HFFc6 (cell line): ENCODE measurements around the gene KCNC1. TPM values are rescaled to one million over a fixed set of nuclear protein-coding genes. Genes with fewer than 3 reads are reported as not detected.

Experiments
- DNase-seq: peaks from one replicate; pipeline ENCODE4 v3.0.0-alpha.2; 2018
- H3K27ac Mint-ChIP-seq: 2 replicates; pipeline ENCODE4 v1.8.0; 2020; ENCODE audit warnings: mild to moderate bottlenecking, mixed read lengths
- H3K27me3 Mint-ChIP-seq: 2 replicates; pipeline ENCODE4 v1.8.0; 2021; ENCODE audit warnings: mild to moderate bottlenecking, moderate library complexity, mixed read lengths; ENCODE audit not compliant: insufficient read depth
- H3K36me3 Mint-ChIP-seq: 2 replicates; pipeline ENCODE4 v1.8.0; 2021; ENCODE audit warnings: low read depth, mixed read lengths
- H3K4me1 Mint-ChIP-seq: 2 replicates; pipeline ENCODE4 v1.8.0; 2020; ENCODE audit warnings: low read depth, mixed read lengths
- H3K4me3 Mint-ChIP-seq: 2 replicates; pipeline ENCODE4 v1.8.0; 2020; ENCODE audit warnings: mild to moderate bottlenecking, moderate library complexity, mixed read lengths
- H3K9me3 Mint-ChIP-seq: 2 replicates; pipeline ENCODE4 v1.8.0; 2020; ENCODE audit warnings: mild to moderate bottlenecking, mixed read lengths
- total RNA-seq, 6 experiments: library from RNA; stranded (reverse); fragmentation: NEBNext Ultra II Directional; extraction: Animal tissue kit (Norgen Biotek cat#: 25700); gene quantifications; 2 replicates in 1 of 6; 3 replicates in 5 of 6; pipeline ENCODE4 v1.2.3, GENCODE V29; 2021
- TF ChIP-seq, protein P1 (sequence below): fragments of 200-600 bp; sonication (generic); IDR thresholded peaks from 2 replicates; pipeline ENCODE4 v1.5.0; 2021; ENCODE audit warnings: antibody characterized with exemption, mild to moderate bottlenecking

KCNC1 gene
- total RNA-seq, 6 experiments from 2014 or later, result not detected

DNA sequence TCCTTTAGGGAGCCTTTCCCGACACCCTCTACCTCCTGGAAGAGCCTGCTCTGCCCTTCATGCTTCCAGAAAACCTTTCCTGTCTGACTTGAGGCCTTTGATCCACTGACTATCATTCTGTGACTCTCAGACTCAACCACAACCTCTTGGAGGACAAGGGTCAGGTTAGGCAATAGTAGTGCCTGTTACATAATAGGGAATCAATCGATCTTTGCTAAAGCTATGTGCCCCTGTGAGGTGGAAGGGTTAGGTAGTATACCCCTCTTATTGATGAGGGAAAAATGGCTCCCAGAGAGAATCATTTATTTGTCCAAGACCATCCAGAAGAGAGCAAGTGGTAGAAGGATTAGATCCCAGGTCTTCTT, 16.2 kb downstream of the KCNC1 start:
- DNase-seq, result no peak
- Mint-ChIP-seq H3K27me3 (peaks cover 37% of the 10 kb centered on the region), H3K27ac (no peak overlapping the region), H3K36me3 (no peaks in the 10 kb centered on the region), H3K4me1 (no peaks in the 10 kb centered on the region), H3K4me3 (no peak overlapping the region), H3K9me3 (no peaks in the 10 kb centered on the region)
- TF ChIP-seq, protein P1, sequence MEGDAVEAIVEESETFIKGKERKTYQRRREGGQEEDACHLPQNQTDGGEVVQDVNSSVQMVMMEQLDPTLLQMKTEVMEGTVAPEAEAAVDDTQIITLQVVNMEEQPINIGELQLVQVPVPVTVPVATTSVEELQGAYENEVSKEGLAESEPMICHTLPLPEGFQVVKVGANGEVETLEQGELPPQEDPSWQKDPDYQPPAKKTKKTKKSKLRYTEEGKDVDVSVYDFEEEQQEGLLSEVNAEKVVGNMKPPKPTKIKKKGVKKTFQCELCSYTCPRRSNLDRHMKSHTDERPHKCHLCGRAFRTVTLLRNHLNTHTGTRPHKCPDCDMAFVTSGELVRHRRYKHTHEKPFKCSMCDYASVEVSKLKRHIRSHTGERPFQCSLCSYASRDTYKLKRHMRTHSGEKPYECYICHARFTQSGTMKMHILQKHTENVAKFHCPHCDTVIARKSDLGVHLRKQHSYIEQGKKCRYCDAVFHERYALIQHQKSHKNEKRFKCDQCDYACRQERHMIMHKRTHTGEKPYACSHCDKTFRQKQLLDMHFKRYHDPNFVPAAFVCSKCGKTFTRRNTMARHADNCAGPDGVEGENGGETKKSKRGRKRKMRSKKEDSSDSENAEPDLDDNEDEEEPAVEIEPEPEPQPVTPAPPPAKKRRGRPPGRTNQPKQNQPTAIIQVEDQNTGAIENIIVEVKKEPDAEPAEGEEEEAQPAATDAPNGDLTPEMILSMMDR, result no peak

DNA sequence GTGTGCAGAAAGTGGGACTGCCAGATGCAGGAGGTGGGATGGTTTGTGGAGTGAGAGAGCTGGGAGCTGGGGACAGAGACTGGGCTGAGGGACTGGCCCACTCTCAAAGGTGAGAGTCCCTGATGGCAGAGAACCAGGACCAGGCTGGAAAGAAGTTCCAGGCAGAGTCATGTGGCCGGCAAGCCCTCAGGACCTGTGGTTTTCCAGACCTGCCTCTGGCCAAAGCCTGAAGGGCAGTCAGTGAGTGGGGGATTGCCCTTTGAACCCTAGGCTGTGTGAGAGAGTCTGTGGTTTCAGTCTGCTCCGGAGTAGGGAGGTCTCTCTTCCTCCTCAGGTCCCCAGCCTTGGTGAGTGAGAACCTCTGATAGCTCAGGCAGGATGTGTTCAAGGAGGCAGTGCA, 17.0 kb downstream of the KCNC1 start:
- H3K36me3 Mint-ChIP-seq, result no peaks in the 10 kb centered on the region
- peaks cover 35% of the 10 kb centered on the region for H3K27me3 Mint-ChIP-seq
- H3K9me3 Mint-ChIP-seq, result no peaks in the 10 kb centered on the region
- TF ChIP-seq, protein P1, result no peak
- no peak overlapping the region for H3K27ac Mint-ChIP-seq
- no peaks in the 10 kb centered on the region for H3K4me1 Mint-ChIP-seq
- no peak overlapping the region for H3K4me3 Mint-ChIP-seq
- no peak for DNase-seq

DNA sequence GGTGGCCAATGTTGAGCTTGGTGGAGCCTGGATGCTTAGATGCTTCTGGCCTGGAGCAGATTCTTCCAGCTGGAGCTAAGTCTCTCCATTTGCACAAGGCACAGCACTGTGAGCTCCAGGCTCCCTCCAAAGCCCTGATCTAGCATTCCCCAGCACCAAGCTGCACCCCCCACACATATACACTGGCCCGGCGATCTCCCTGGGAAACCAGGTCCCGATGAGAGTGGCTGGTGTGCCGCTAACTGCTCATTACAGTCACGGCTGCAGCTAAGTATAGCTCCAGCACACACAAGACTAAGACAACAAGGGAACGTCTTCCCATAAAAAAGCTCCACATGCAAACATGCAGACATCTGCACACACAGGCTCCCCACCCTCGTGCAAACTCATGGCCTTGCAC, 17.6 kb downstream of the KCNC1 start:
- TF ChIP-seq, protein P1, result no peak
- peaks cover 35% of the 10 kb centered on the region for H3K27me3 Mint-ChIP-seq
- no peak overlapping the region for H3K4me3 Mint-ChIP-seq
- H3K36me3 Mint-ChIP-seq, result no peaks in the 10 kb centered on the region
- no peaks in the 10 kb centered on the region for H3K9me3 Mint-ChIP-seq
- DNase-seq, result no peak
- no peak overlapping the region for H3K27ac Mint-ChIP-seq
- no peaks in the 10 kb centered on the region for H3K4me1 Mint-ChIP-seq

DNA sequence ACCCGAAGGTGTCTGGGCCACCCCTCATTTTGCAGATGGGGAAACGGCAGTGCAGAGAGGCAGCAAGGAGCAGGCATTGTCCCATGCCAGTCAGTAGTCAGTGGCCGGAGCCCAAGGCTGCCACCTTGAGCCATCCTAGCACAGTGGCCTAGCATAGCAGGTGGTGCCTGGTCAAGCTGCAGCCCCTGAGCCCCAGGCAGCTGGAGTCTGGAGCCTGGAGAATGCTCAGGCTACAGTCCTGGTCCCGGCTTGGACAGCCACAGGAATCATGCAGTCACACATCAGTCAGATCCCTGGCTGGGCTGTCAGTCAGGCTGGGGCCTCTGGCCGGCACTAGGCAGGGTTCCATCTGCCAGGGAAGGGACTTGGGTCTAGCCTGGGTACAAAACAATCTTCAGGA, 18.6 kb downstream of the KCNC1 start:
- Mint-ChIP-seq H3K27ac (no peak overlapping the region), H3K9me3 (no peaks in the 10 kb centered on the region; the same call in 1 of the 2 replicates), H3K4me1 (no peaks in the 10 kb centered on the region), H3K27me3 (peaks cover 30% of the 10 kb centered on the region), H3K4me3 (no peak overlapping the region), H3K36me3 (no peaks in the 10 kb centered on the region)
- no peak for DNase-seq
- TF ChIP-seq, protein P1, result no peak

DNA sequence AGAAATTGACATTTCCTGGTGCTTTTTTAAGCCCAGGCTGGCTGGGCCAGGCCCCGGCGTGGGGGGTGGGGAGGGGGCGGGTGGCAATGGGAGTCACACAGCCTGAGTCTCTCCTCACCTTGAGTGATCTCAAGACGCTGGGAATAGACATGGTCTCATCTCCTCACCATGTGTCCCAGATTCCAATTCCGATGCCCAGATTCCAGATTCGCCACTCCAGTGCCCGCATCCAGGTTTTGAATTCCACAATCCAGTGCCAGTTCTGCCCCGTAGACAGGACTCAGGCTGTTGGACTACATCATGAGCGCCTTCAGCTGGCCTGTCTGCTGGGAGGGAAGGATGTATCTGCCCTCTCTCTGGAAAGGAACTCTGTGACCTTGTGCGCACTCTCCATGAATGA, 19.1 kb downstream of the KCNC1 start:
- TF ChIP-seq, protein P1, result no peak
- Mint-ChIP-seq H3K36me3 (no peaks in the 10 kb centered on the region), H3K4me1 (no peaks in the 10 kb centered on the region), H3K27me3 (peaks cover 29% of the 10 kb centered on the region), H3K9me3 (peaks cover 4% of the 10 kb centered on the region; the same call in 1 of the 2 replicates), H3K27ac (no peak overlapping the region), H3K4me3 (no peak overlapping the region)
- DNase-seq, result no peak

DNA sequence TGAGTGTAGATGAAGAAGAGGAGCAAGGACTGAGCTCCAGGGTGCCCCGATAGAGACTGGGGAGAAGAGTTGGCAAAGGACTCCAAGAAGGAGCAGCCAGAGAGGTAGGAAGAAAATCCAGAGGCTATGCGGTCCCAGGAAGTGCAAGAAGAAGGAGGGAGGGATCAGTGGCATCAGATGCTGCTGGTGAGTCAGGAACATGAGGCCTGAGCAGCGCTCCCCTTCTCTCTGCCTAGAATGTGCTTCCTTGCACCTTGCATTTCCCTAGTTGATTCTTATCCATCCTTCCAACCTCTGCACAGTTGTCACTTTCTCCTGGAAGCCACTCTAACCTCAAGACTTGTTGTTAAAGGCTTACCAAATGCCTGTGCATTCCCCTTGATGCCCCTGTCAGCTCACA, 21.3 kb downstream of the KCNC1 start:
- H3K27me3 Mint-ChIP-seq, result peaks cover 22% of the 10 kb centered on the region
- H3K4me1 Mint-ChIP-seq, result no peaks in the 10 kb centered on the region
- H3K4me3 Mint-ChIP-seq, result no peak overlapping the region
- H3K27ac Mint-ChIP-seq, result no peak overlapping the region
- peaks cover 4% of the 10 kb centered on the region; the same call in 1 of the 2 replicates for H3K9me3 Mint-ChIP-seq
- no peaks in the 10 kb centered on the region for H3K36me3 Mint-ChIP-seq
- TF ChIP-seq, protein P1, result no peak
- DNase-seq, result no peak
